ENCODE data around the gene DSTYK.
"Not testable (repeated sequence)": the region's sequence is repeated elsewhere in the genome, so short reads cannot be mapped to it uniquely, and the experiment has no call there.

DSTYK gene

DNA sequence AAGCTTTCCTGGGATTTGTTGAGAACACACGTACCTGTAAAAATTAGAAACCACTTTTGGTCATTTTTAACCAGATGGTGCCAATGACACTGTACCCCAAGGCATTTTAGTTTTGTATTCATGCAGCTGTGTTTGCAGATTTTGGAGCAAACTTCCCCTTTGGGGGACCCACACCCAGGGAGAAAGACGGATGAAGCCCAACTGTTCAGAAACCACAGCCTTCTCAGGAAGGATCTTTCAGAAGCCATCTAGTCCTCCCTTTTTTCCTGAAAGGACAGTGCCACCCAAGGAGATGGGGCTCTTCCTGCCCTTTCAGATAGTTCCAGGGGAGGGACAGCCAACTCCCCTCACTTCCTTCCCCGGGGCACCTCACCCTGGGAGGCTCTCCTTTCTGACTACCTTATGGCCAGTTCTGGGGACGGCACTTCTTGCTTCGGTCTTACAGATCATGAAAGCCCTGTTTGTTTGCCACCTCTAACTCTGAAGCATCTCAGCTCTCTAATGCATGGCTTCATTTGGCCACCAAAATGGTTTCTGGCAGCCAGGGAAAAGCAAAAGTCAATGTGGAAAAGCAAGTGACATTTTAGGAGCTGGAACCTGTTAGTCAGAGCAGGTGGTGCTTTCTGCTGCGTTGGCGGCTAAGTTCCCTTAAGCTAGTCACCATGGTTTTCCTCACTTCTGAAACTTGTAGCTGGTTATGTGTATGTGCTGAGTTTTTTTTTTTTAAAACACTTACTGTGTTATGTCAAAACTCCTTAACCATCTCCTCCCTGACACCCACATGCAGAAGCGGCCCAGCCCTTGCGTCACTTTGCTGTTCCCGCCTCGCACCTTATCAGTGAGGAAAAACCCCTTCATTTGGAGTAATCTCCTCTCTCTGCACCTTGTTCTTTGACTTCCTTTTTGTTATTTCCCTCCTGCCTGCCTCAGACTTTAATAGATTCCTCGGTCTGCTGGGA, 26.3 kb upstream of the DSTYK start:
- Histone ChIP-seq H3K9ac (ENCODE audit: low read length) (no peak overlapping the region), H3K27ac (ENCODE audit: low read length) (no peak overlapping the region), H3K9me3 (ENCODE audit: control insufficient read depth, low read depth, low read length) (no peaks in the 10 kb centered on the region), H3K4me1 (ENCODE audit: control insufficient read depth, low read depth, low read length) (no peaks in the 10 kb centered on the region), H3K36me3 (ENCODE audit: control insufficient read depth, low read depth, low read length) (no peaks in the 10 kb centered on the region), H3K4me3 (ENCODE audit: low read length) (no peak overlapping the region), H3K27me3 (ENCODE audit: control insufficient read depth, insufficient read depth, low read length) (no peaks in the 10 kb centered on the region)

DNA sequence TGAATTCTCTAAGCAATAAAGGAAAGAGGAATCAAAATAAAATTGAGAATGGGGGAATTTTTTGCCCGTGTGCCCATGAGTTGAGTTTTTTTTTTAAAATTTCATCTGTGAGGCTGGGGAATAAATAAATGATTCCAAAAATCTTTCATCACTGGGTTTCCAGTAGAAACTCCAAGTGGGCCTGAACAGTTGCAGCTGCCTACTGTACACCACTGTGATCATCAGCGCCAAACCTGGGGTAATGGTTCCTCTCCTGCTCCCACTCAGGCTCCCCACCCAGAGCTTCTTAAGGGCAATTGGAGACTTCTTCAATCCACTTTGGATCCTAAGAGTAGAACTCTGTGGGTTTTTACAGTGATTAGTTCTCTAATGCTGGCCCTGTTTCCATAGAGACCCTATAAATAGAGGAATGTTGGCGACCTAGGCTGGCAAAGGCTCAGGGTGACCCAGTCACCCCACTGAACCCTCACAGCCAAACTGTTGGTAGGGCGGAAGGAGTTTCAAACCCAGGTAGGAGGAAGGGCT, 25.5 kb upstream of the DSTYK start:
- no peak overlapping the region for H3K9ac ChIP-seq (ENCODE audit: low read length)
- no peaks in the 10 kb centered on the region for H3K36me3 ChIP-seq (ENCODE audit: control insufficient read depth, low read depth, low read length)
- no peak overlapping the region for H3K4me3 ChIP-seq (ENCODE audit: low read length)
- H3K27ac ChIP-seq (ENCODE audit: low read length), result no peak overlapping the region
- no peaks in the 10 kb centered on the region for H3K4me1 ChIP-seq (ENCODE audit: control insufficient read depth, low read depth, low read length)
- no peaks in the 10 kb centered on the region for H3K9me3 ChIP-seq (ENCODE audit: control insufficient read depth, low read depth, low read length)
- no peaks in the 10 kb centered on the region for H3K27me3 ChIP-seq (ENCODE audit: control insufficient read depth, insufficient read depth, low read length)

DNA sequence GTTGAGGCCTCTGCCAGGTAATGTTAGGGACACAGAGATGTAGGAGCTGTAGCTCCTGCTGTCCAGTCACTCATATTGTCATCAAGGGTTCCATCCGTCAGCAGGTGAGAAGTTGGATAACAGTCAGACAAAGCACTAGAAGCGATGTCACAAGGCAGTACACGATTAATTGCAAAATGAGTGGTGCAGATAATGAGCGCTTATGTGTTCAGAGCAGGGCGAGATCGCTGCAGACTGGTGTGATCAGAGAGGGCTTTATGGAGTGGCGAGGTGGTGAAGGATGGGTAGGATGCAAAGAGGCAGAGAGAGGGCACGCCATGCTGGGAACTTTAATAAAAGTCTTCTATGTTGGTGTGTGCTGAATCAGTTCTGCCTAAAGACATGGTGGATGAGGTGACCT, 25.0 kb upstream of the DSTYK start:
- Histone ChIP-seq H3K4me1 (ENCODE audit: control insufficient read depth, low read depth, low read length) (no peaks in the 10 kb centered on the region), H3K9me3 (ENCODE audit: control insufficient read depth, low read depth, low read length) (no peaks in the 10 kb centered on the region), H3K27ac (ENCODE audit: low read length) (no peak overlapping the region), H3K4me3 (ENCODE audit: low read length) (no peak overlapping the region), H3K27me3 (ENCODE audit: control insufficient read depth, insufficient read depth, low read length) (no peaks in the 10 kb centered on the region), H3K36me3 (ENCODE audit: control insufficient read depth, low read depth, low read length) (no peaks in the 10 kb centered on the region), H3K9ac (ENCODE audit: low read length) (no peak overlapping the region)

DNA sequence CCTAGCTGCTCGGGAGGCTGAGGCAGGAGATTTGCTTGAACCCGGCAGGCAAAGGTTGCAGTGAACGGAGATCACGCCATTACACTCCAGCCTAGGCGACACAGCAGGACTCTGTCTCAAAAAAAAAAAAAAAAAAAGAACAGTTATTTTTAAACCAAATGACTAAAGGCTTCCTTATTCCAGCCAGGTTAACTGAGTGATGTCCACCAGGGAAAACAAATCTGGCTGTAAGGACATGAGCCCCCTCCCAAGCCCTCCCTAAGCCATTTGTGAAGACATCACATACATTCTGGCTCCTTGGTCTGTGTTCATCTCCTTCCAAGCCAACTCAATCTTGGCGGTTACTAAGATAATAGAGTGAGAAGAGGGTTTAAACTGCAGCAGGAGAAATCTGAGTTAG, 24.4 kb upstream of the DSTYK start:
- Histone ChIP-seq H3K4me1 (ENCODE audit: control insufficient read depth, low read depth, low read length) (no peaks in the 10 kb centered on the region), H3K9me3 (ENCODE audit: control insufficient read depth, low read depth, low read length) (no peaks in the 10 kb centered on the region), H3K27me3 (ENCODE audit: control insufficient read depth, insufficient read depth, low read length) (no peaks in the 10 kb centered on the region), H3K36me3 (ENCODE audit: control insufficient read depth, low read depth, low read length) (no peaks in the 10 kb centered on the region), H3K4me3 (ENCODE audit: low read length) (no peak overlapping the region), H3K27ac (ENCODE audit: low read length) (no peak overlapping the region), H3K9ac (ENCODE audit: low read length) (no peak overlapping the region)

DNA sequence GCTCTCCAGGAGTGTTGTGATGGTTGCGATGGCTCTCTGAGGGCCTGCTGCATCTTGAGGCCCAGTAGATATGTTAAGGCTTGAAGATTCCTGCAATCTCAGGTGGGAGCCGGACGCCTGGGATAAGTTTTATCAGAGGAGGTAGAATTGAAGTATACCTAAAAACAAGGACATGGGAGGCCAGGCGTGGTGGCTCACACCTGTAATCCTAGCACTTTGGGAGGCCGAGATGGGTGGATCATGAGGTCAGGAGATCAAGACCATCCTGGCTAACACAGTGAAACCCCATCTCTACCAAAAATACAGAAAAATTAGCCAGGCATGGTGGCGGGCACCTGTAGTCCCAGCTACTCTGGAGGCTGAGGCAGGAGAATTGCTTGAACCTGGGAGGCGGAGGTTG, 22.5 kb upstream of the DSTYK start:
- H3K27me3 ChIP-seq (ENCODE audit: control insufficient read depth, insufficient read depth, low read length); H3K36me3 ChIP-seq (ENCODE audit: control insufficient read depth, low read depth, low read length); H3K4me3 ChIP-seq (ENCODE audit: low read length); H3K9ac ChIP-seq (ENCODE audit: low read length); H3K4me1 ChIP-seq (ENCODE audit: control insufficient read depth, low read depth, low read length); H3K9me3 ChIP-seq (ENCODE audit: control insufficient read depth, low read depth, low read length); H3K27ac ChIP-seq (ENCODE audit: low read length): not testable (repeated sequence)

DNA sequence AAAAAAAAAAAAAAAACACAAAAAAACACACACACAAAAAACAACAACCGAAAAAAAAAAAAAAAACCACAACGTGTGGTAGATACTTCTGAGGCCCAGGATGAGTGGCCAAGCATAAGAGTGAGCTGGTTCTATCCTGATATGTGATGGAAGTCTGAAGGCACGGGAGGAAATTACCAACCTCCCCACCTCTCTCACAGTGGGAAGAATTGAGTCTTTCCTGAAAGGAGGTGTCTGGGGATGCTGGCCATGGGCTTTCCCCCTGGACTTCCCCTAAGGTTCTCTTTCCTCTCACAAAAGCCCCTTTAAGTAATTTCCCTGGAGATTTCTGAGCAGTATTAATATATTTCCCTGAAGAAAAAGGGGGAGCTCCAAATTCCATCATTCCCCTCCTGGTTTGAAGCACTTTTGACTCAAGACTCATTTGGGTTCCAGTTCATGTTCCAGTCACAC, 21.5 kb upstream of the DSTYK start:
- no peak overlapping the region for H3K4me3 ChIP-seq (ENCODE audit: low read length)
- no peak overlapping the region for H3K9ac ChIP-seq (ENCODE audit: low read length)
- H3K27ac ChIP-seq (ENCODE audit: low read length), result no peak overlapping the region
- H3K4me1 ChIP-seq (ENCODE audit: control insufficient read depth, low read depth, low read length), result peaks cover 7% of the 10 kb centered on the region
- peaks cover 10% of the 10 kb centered on the region for H3K27me3 ChIP-seq (ENCODE audit: control insufficient read depth, insufficient read depth, low read length)
- H3K9me3 ChIP-seq (ENCODE audit: control insufficient read depth, low read depth, low read length), result no peaks in the 10 kb centered on the region
- H3K36me3 ChIP-seq (ENCODE audit: control insufficient read depth, low read depth, low read length), result no peaks in the 10 kb centered on the region

DNA sequence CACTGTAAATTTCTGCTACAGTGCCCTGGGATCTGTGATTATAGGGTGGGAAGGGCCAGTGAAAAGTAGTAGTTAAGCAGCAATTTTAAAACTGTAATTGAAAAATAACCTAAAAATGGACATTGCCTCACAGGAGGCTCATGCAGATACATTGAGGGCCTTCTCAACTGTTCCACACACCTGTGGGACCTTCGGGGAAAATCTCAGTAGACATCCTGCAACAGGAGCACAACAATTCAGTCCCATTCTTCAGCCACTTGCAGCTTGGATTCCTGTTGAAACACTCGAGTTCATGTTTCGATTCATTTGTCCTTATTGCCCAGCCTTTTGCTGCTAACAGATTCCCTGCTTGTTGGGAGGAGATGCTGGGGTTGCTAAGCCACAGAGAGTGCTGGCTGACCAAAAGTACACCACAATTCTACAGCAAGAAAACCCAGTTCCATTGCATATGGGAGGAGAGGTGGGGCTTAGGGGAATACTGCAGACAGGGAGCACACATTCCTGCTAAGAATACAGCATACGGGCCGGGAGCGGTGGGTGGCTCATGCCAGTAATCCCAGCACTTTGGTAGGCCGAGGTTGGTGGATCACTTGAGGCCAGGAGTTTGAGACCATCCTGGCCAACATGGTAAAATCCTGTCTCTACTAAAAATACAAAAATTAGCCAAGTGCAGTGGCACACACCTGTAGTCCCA, 20.8 kb upstream of the DSTYK start:
- Histone ChIP-seq H3K9ac (ENCODE audit: low read length) (no peak overlapping the region), H3K4me1 (ENCODE audit: control insufficient read depth, low read depth, low read length) (peaks cover 7% of the 10 kb centered on the region), H3K9me3 (ENCODE audit: control insufficient read depth, low read depth, low read length) (no peaks in the 10 kb centered on the region), H3K27ac (ENCODE audit: low read length) (no peak overlapping the region), H3K4me3 (ENCODE audit: low read length) (no peak overlapping the region), H3K36me3 (ENCODE audit: control insufficient read depth, low read depth, low read length) (no peaks in the 10 kb centered on the region), H3K27me3 (ENCODE audit: control insufficient read depth, insufficient read depth, low read length) (peaks cover 10% of the 10 kb centered on the region)

DNA sequence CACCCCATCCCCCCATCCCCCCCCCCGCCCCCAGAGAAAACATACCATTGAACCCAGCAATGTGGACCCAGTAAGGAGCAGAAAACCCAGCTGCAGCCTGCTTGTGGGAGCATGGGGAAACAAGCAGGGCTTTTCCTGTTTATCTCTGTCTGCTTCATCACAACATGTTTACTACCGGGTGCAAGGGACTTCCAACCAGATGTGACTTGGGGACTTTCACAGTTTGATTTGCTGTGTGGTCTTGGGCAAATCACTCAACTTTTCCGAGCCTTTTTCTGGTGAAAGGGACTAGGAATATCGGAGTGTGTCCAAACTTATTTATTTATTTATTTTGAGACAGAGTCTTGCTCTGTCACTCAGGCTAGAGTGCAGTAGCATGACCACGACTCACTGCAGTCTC, 19.5 kb upstream of the DSTYK start:
- Histone ChIP-seq H3K27me3 (ENCODE audit: control insufficient read depth, insufficient read depth, low read length) (peaks cover 10% of the 10 kb centered on the region), H3K27ac (ENCODE audit: low read length) (no peak overlapping the region), H3K4me1 (ENCODE audit: control insufficient read depth, low read depth, low read length) (peaks cover 18% of the 10 kb centered on the region), H3K4me3 (ENCODE audit: low read length) (no peak overlapping the region), H3K9me3 (ENCODE audit: control insufficient read depth, low read depth, low read length) (no peaks in the 10 kb centered on the region), H3K9ac (ENCODE audit: low read length) (no peak overlapping the region), H3K36me3 (ENCODE audit: control insufficient read depth, low read depth, low read length) (no peaks in the 10 kb centered on the region)

DNA sequence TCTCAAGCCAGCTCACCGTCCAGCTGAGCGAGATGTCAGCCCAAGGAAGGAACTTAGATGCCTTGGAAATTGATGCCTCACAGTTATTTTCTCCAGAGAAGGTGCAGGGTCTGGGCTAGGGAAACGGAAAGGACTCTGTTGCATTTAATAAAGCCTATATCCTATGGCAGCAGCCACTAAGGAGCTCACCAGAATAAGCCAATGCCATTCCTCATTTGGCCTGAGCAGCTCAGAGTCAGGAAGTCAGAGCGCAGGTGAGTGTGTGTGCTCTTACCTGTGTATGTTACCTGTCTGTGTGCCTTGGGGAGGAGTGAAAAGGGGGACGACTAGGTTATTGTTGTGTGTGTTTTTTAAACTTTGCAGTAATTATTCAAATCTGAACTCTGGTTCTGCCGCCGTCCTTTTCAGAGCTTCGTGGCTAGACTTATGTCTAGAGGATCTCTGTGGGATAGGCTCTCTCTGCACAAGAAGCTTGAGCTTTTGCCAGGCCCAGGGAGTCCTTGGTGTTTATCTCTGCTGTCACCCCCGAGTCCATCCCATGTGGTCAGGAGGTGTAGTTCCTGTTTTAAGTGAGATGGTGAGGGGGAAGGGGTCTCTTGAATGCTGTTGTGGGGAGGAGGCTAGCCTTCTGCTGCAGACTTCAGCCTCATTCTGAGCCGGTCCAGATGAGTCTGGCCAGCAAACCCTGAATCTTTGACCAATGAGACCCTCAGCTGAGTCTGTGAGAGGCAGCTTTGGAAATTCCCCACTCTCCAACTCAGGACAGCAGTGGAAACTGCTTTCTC, 18.6 kb upstream of the DSTYK start:
- H3K36me3 ChIP-seq (ENCODE audit: control insufficient read depth, low read depth, low read length), result no peaks in the 10 kb centered on the region
- peaks cover 18% of the 10 kb centered on the region for H3K4me1 ChIP-seq (ENCODE audit: control insufficient read depth, low read depth, low read length)
- H3K27me3 ChIP-seq (ENCODE audit: control insufficient read depth, insufficient read depth, low read length), result peaks cover 10% of the 10 kb centered on the region
- no peak overlapping the region for H3K9ac ChIP-seq (ENCODE audit: low read length)
- H3K4me3 ChIP-seq (ENCODE audit: low read length), result no peak overlapping the region
- H3K27ac ChIP-seq (ENCODE audit: low read length), result no peak overlapping the region
- H3K9me3 ChIP-seq (ENCODE audit: control insufficient read depth, low read depth, low read length), result no peaks in the 10 kb centered on the region

DNA sequence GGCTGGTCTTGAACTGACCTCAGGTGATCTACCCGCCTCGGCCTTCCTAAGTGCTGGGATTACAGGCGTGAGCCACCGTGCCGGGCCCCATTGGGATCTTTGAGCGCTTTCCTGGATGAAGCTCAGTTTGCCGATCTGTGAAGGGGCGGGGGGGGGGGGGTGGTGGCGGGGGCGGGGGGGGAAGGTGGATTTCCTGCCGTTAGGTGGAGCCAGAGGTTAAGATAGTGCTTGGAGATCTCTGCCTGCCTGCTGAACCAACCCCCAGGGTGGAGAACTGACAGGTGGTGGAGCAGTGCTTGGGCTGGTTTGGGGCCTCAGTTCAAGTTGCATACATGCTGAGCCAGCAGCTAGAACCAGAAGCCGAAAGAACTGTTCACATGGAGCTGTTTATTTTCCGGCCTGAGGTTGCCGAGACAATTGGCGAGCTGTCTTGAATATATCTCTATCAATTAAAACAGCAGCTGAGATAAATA, 17.9 kb upstream of the DSTYK start:
- no peak overlapping the region for H3K9ac ChIP-seq (ENCODE audit: low read length)
- peaks cover 18% of the 10 kb centered on the region for H3K4me1 ChIP-seq (ENCODE audit: control insufficient read depth, low read depth, low read length)
- H3K4me3 ChIP-seq (ENCODE audit: low read length), result peak overlapping the region; percentile 73
- no peaks in the 10 kb centered on the region for H3K9me3 ChIP-seq (ENCODE audit: control insufficient read depth, low read depth, low read length)
- H3K27me3 ChIP-seq (ENCODE audit: control insufficient read depth, insufficient read depth, low read length), result peaks cover 10% of the 10 kb centered on the region
- no peaks in the 10 kb centered on the region for H3K36me3 ChIP-seq (ENCODE audit: control insufficient read depth, low read depth, low read length)
- H3K27ac ChIP-seq (ENCODE audit: low read length), result no peak overlapping the region

DNA sequence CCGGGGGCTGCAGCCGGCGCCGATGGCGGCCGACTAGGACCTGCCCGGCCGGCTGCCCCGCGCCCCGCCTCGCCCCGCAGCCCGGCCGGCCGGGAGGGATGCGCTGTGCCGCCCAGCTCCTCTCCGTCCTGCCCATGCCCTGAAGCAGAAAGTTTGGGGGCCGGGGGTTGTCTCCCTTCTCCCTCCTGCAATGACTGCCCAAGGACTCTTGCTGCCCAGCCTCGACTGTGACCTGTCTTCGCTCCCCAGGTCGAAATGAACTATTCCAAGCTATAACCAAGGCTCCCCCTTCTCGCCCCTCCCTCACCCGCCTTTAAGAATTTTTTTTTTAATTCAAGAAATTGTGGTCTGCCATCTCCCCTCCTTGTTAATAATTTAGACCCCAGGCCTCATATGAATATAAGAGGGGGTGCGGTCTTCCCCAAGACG, 16.6 kb upstream of the DSTYK start:
- peak overlapping the region; percentile 1 for H3K9ac ChIP-seq (ENCODE audit: low read length)
- H3K4me1 ChIP-seq (ENCODE audit: control insufficient read depth, low read depth, low read length), result peaks cover 18% of the 10 kb centered on the region
- H3K9me3 ChIP-seq (ENCODE audit: control insufficient read depth, low read depth, low read length), result no peaks in the 10 kb centered on the region
- H3K4me3 ChIP-seq (ENCODE audit: low read length), result peak overlapping the region; percentile 73
- H3K36me3 ChIP-seq (ENCODE audit: control insufficient read depth, low read depth, low read length), result no peaks in the 10 kb centered on the region
- H3K27ac ChIP-seq (ENCODE audit: low read length), result no peak overlapping the region
- H3K27me3 ChIP-seq (ENCODE audit: control insufficient read depth, insufficient read depth, low read length), result peaks cover 10% of the 10 kb centered on the region

Data from iPS-18a (cell line).